Erythroblast (primary cell): ENCODE data around the gene HLA-B.

Source experiments
- GATA1 ChIP-seq: IDR thresholded peaks from 2 replicates; pipeline ENCODE4 v1.6.1; 2011; ENCODE audit warnings: low read depth, mild to moderate bottlenecking, control low read depth, low read length, moderate library complexity
- POLR2A ChIP-seq: IDR thresholded peaks from 2 replicates; pipeline ENCODE4 v1.6.1; 2011; ENCODE audit warnings: mild to moderate bottlenecking, low read length

- TF ChIP-seq POLR2A = no peak
- TF ChIP-seq GATA1 = no peak
Measured at GRCh38 chr6:31321005-31321707, 35.8 kb downstream of the HLA-B start.
